Neural progenitor cell (in vitro differentiated cells): ENCODE data around the gene SLC25A11.

Experiments
- EZH2phosphoT487 ChIP-seq: fragments of 200-600 bp; sonication (generic); IDR thresholded peaks from 2 replicates; pipeline ENCODE4 v1.6.1; 2017; ENCODE audit warnings: antibody characterized with exemption
- TF ChIP-seq, protein P1 (sequence below): fragments of 200-600 bp; sonication (generic); IDR thresholded peaks from 2 replicates; pipeline ENCODE4 v1.5.1; 2017; ENCODE audit warnings: antibody characterized with exemption, mild to moderate bottlenecking

GRCh38 chr17:4939796-4940554, at the start of gene SLC25A11, which contains the start of gene RNF167:
- TF ChIP-seq, protein P1, sequence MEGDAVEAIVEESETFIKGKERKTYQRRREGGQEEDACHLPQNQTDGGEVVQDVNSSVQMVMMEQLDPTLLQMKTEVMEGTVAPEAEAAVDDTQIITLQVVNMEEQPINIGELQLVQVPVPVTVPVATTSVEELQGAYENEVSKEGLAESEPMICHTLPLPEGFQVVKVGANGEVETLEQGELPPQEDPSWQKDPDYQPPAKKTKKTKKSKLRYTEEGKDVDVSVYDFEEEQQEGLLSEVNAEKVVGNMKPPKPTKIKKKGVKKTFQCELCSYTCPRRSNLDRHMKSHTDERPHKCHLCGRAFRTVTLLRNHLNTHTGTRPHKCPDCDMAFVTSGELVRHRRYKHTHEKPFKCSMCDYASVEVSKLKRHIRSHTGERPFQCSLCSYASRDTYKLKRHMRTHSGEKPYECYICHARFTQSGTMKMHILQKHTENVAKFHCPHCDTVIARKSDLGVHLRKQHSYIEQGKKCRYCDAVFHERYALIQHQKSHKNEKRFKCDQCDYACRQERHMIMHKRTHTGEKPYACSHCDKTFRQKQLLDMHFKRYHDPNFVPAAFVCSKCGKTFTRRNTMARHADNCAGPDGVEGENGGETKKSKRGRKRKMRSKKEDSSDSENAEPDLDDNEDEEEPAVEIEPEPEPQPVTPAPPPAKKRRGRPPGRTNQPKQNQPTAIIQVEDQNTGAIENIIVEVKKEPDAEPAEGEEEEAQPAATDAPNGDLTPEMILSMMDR, result no peak
- no peak for TF ChIP-seq EZH2phosphoT487
